Astrocyte (in vitro differentiated cells and primary cell): ENCODE data around the gene ALK. TPM values are rescaled to one million over a fixed set of nuclear protein-coding genes. Genes with fewer than 3 reads are reported as not detected.

Experiments
- DNase-seq: peaks from one replicate; pipeline ENCODE4 v3.0.0-alpha.2; 2010; ENCODE audit warnings: low read depth
- FAIRE-seq: peaks from 2 replicates; lab custom pipeline; 2011; peaks lifted over from hg19 to GRCh38; lab: Jason Lieb, UNC
- H2AFZ ChIP-seq: 2 replicates; pipeline ENCODE4 v1.6.0; 2012; ENCODE audit warnings: low read depth, low read length, inconsistent platforms
- H3K27ac ChIP-seq: 2 replicates; pipeline ENCODE4 v1.5.1; 2011; ENCODE audit warnings: low read depth, low read length, inconsistent platforms
- H3K27me3 ChIP-seq: 2 replicates; pipeline ENCODE4 v1.6.0; 2011; ENCODE audit warnings: low read length, inconsistent platforms; ENCODE audit not compliant: insufficient read depth
- H3K36me3 ChIP-seq: 2 replicates; pipeline ENCODE4 v1.5.1; 2011; ENCODE audit warnings: low read length, inconsistent platforms; ENCODE audit not compliant: insufficient read depth
- H3K4me1 ChIP-seq: 2 replicates; pipeline ENCODE4 v1.5.1; 2011; ENCODE audit warnings: low read length, inconsistent platforms; ENCODE audit not compliant: insufficient read depth
- H3K4me2 ChIP-seq: 2 replicates; pipeline ENCODE4 v1.6.0; 2012; ENCODE audit warnings: low read length, inconsistent platforms
- H3K4me3 ChIP-seq: 2 replicates; pipeline ENCODE4 v1.5.1; 2011; ENCODE audit warnings: low read depth, mild to moderate bottlenecking, low read length, inconsistent platforms; ENCODE audit not compliant: insufficient read depth
- H3K79me2 ChIP-seq: 2 replicates; pipeline ENCODE4 v1.6.0; 2012; ENCODE audit warnings: mild to moderate bottlenecking, low read length, inconsistent platforms; ENCODE audit not compliant: insufficient read depth
- H3K9ac ChIP-seq: 2 replicates; pipeline ENCODE4 v1.6.0; 2012; ENCODE audit warnings: mild to moderate bottlenecking, low read length, inconsistent platforms
- H3K9me3 ChIP-seq: 2 replicates; pipeline ENCODE4 v1.5.1; 2012; ENCODE audit warnings: low read depth, mild to moderate bottlenecking, low read length, inconsistent platforms; ENCODE audit not compliant: insufficient read depth
- H4K20me1 ChIP-seq: 2 replicates; pipeline ENCODE4 v1.6.0; 2012; ENCODE audit warnings: low read length, inconsistent platforms; ENCODE audit not compliant: insufficient read depth
- H3K27ac Mint-ChIP-seq: one replicate; pipeline ENCODE4 v1.8.0; 2021; ENCODE audit warnings: mild to moderate bottlenecking, mixed read lengths; ENCODE audit not compliant: unreplicated experiment
- H3K27me3 Mint-ChIP-seq: one replicate; pipeline ENCODE4 v1.8.0; 2021; ENCODE audit warnings: low read depth, mixed read lengths; ENCODE audit not compliant: unreplicated experiment
- H3K36me3 Mint-ChIP-seq: one replicate; pipeline ENCODE4 v1.8.0; 2021; ENCODE audit warnings: low read depth, mixed read lengths; ENCODE audit not compliant: unreplicated experiment
- H3K4me1 Mint-ChIP-seq: one replicate; pipeline ENCODE4 v1.8.0; 2021; ENCODE audit warnings: low read depth, mixed read lengths; ENCODE audit not compliant: unreplicated experiment
- H3K4me3 Mint-ChIP-seq: one replicate; pipeline ENCODE4 v1.8.0; 2021; ENCODE audit warnings: mild to moderate bottlenecking, moderate library complexity, mixed read lengths; ENCODE audit not compliant: unreplicated experiment
- H3K9me3 Mint-ChIP-seq: one replicate; pipeline ENCODE4 v1.8.0; 2021; ENCODE audit warnings: mild to moderate bottlenecking, mixed read lengths; ENCODE audit not compliant: unreplicated experiment
- EZH2 ChIP-seq: IDR thresholded peaks from 2 replicates; pipeline ENCODE4 v1.6.1; 2012; ENCODE audit warnings: mild to moderate bottlenecking, low read length, inconsistent platforms; ENCODE audit not compliant: insufficient read depth
- total RNA-seq: library from RNA; stranded (reverse); gene quantifications from 2 replicates; pipeline ENCODE4 v1.2.1, GENCODE V29; 2021
- TF ChIP-seq, protein P1 (sequence below): IDR thresholded peaks from 2 replicates; pipeline ENCODE4 v1.5.1; 2011; ENCODE audit warnings: low read depth, mild to moderate bottlenecking, inconsistent platforms, low read length, moderate library complexity; ENCODE audit not compliant: insufficient read depth

The ALK gene
- total RNA-seq, 1 donor from 2014 or later, result 0.16 TPM

DNA sequence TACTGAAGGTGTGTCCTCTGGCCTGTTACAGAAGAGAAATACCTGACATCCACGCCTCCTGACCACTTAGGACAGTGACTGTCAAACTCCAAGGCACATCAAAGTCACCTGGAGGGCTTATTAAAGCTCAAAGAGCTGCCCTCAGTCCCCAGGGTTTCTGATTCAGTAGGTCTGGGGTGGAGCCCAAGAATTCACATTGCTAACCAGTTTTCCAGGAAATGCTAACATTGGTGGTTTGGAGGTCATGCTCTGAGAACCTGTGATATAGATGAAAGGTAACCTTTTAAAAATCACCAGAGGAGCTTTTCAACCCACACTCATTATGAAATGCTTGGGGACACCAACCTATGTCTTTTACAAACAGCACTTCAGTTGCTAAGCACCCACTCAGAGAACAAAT, 172.3 kb downstream of the ALK start:
- Histone ChIP-seq H3K4me1 (peaks cover 33% of the 10 kb centered on the region), H3K27ac (no peak overlapping the region), H3K9ac (no peak overlapping the region), H3K4me2 (peak overlapping the region; percentile 10), H3K79me2 (no peaks in the 10 kb centered on the region), H3K27me3 (no peaks in the 10 kb centered on the region), H3K4me3 (no peak overlapping the region), H3K36me3 (no peaks in the 10 kb centered on the region), H4K20me1 (no peaks in the 10 kb centered on the region), H2AFZ (no peak overlapping the region), H3K9me3 (no peaks in the 10 kb centered on the region)
- H3K36me3 Mint-ChIP-seq, result no peaks in the 10 kb centered on the region
- TF ChIP-seq, protein P1, sequence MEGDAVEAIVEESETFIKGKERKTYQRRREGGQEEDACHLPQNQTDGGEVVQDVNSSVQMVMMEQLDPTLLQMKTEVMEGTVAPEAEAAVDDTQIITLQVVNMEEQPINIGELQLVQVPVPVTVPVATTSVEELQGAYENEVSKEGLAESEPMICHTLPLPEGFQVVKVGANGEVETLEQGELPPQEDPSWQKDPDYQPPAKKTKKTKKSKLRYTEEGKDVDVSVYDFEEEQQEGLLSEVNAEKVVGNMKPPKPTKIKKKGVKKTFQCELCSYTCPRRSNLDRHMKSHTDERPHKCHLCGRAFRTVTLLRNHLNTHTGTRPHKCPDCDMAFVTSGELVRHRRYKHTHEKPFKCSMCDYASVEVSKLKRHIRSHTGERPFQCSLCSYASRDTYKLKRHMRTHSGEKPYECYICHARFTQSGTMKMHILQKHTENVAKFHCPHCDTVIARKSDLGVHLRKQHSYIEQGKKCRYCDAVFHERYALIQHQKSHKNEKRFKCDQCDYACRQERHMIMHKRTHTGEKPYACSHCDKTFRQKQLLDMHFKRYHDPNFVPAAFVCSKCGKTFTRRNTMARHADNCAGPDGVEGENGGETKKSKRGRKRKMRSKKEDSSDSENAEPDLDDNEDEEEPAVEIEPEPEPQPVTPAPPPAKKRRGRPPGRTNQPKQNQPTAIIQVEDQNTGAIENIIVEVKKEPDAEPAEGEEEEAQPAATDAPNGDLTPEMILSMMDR, result no peak
- TF ChIP-seq EZH2, result no peak
- H3K27ac Mint-ChIP-seq, result no peak overlapping the region
- peaks cover 10% of the 10 kb centered on the region for H3K4me1 Mint-ChIP-seq
- H3K4me3 Mint-ChIP-seq, result no peak overlapping the region
- DNase-seq (peak; percentile 22), FAIRE-seq (no peak)
- peaks cover 2% of the 10 kb centered on the region for H3K9me3 Mint-ChIP-seq
- peaks cover 14% of the 10 kb centered on the region for H3K27me3 Mint-ChIP-seq

DNA sequence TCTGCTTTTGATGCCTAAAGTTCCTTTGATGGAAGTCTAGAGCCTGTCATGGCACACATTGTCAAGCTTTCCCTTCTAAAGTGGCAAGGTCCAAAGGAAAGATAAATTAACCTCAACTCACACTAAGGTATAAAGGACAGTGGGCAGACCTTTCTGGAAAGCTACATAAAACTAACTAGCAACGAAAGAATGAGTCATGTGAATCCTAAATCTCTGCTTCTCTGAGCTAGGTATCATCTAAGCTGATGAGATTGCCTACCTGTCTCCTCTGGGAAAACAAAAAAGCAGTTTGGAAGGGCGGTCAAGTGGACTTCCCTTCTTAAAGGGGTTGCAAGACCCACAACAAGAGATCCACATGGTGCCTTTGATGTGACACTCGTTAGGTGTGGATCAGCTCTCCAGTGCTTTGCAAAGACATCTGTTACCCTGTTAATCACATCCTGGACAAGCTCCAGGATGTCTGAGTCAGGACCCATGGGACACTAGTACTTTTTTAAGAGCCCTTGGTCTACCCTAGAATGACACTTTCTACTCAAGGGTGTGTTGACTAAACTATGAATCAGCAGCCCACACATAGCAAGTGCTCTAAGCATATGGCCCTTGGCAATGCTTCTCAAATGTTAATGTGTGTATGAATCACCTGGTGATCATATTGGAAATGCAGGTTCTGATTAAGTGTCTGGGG, 173.5 kb downstream of the ALK start:
- peaks cover 11% of the 10 kb centered on the region for H3K27me3 Mint-ChIP-seq
- H3K9me3 Mint-ChIP-seq, result peaks cover 2% of the 10 kb centered on the region
- Histone ChIP-seq H4K20me1 (no peaks in the 10 kb centered on the region), H3K79me2 (no peaks in the 10 kb centered on the region), H3K36me3 (no peaks in the 10 kb centered on the region), H3K4me1 (peaks cover 22% of the 10 kb centered on the region), H2AFZ (no peak overlapping the region), H3K9ac (no peak overlapping the region), H3K27ac (peak overlapping the region; percentile 56), H3K27me3 (no peaks in the 10 kb centered on the region), H3K9me3 (no peaks in the 10 kb centered on the region), H3K4me2 (peak overlapping the region; percentile 61), H3K4me3 (no peak overlapping the region)
- H3K4me3 Mint-ChIP-seq, result no peak overlapping the region
- DNase-seq (peak; percentile 99), FAIRE-seq (peak; percentile 99)
- no peaks in the 10 kb centered on the region for H3K36me3 Mint-ChIP-seq
- TF ChIP-seq EZH2, result no peak
- TF ChIP-seq, protein P1, result no peak
- H3K27ac Mint-ChIP-seq, result no peak overlapping the region
- H3K4me1 Mint-ChIP-seq, result peaks cover 10% of the 10 kb centered on the region

DNA sequence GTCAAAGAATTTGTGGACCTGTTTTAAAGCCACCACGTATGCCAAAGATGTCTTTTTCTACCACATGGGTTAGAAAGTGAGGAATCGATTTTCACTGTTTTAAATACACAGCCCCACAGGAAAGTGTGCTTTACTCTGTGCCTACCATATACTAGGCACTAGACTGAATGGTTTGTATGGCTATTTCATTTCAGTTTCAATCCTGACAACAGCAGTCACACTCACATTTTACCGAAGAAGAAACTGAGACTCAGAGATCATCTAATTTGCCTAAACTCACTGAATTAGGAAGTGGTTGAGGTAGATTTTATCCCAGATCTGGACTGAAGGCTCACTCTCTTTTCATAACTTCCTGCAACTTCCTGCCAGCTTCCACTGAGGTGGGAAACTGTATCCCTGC, 176.4 kb downstream of the ALK start:
- DNase-seq, result no peak
- Histone ChIP-seq H3K36me3 (no peaks in the 10 kb centered on the region), H3K27ac (no peak overlapping the region), H3K79me2 (no peaks in the 10 kb centered on the region), H3K9ac (no peak overlapping the region), H3K4me3 (no peak overlapping the region), H3K4me1 (peaks cover 18% of the 10 kb centered on the region), H3K9me3 (no peaks in the 10 kb centered on the region), H3K27me3 (no peaks in the 10 kb centered on the region), H2AFZ (no peak overlapping the region), H3K4me2 (no peak overlapping the region), H4K20me1 (no peaks in the 10 kb centered on the region)
- no peak for TF ChIP-seq EZH2
- TF ChIP-seq, protein P1, result no peak
- no peaks in the 10 kb centered on the region for H3K36me3 Mint-ChIP-seq
- peaks cover 11% of the 10 kb centered on the region for H3K27me3 Mint-ChIP-seq
- H3K4me1 Mint-ChIP-seq, result peaks cover 10% of the 10 kb centered on the region
- H3K9me3 Mint-ChIP-seq, result no peaks in the 10 kb centered on the region
- FAIRE-seq, result no peak
- H3K4me3 Mint-ChIP-seq, result no peak overlapping the region
- H3K27ac Mint-ChIP-seq, result no peak overlapping the region
